NCI-H2196 (cell line): ENCODE measurements around the gene CCDC86.

ENCODE experiments used
- DNase-seq: peaks from one replicate; lab custom pipeline; 2025; ENCODE audit not compliant: unreplicated experiment; lab: John Stamatoyannopoulos, UW

The CCDC86 gene

GRCh38 chr11:60867871-60868681 lies 26.2 kb downstream of the CCDC86 start:
- no peak for DNase-seq

GRCh38 chr11:60868682-60869450 lies 27.0 kb downstream of the CCDC86 start:
- DNase-seq = no peak

GRCh38 chr11:60869451-60869825 lies 27.5 kb downstream of the CCDC86 start:
- DNase-seq = no peak

- DNase-seq = peak; percentile 51
Observed at GRCh38 chr11:60870276-60870675, 28.4 kb downstream of the CCDC86 start.

- no peak for DNase-seq
Observed at GRCh38 chr11:60870733-60871377, 28.9 kb downstream of the CCDC86 start.

- peak; percentile 30 for DNase-seq
Observed at GRCh38 chr11:60871378-60872061, 29.6 kb downstream of the CCDC86 start.

GRCh38 chr11:60872124-60872960 lies 30.4 kb downstream of the CCDC86 start:
- DNase-seq = no peak

- DNase-seq = no peak
Observed at GRCh38 chr11:60872961-60873524, 31.1 kb downstream of the CCDC86 start.

GRCh38 chr11:60873533-60873932 lies 31.6 kb downstream of the CCDC86 start:
- DNase-seq = no peak

- peak; percentile 16 for DNase-seq
Observed at GRCh38 chr11:60874421-60875365, 32.8 kb downstream of the CCDC86 start.

- no peak for DNase-seq
Observed at GRCh38 chr11:60875366-60876167, 33.7 kb downstream of the CCDC86 start.

- DNase-seq = no peak
Observed at GRCh38 chr11:60876168-60876485, 34.2 kb downstream of the CCDC86 start.

GRCh38 chr11:60878245-60879101 lies 36.6 kb downstream of the CCDC86 start:
- DNase-seq = no peak

- DNase-seq = no peak
Observed at GRCh38 chr11:60879104-60879503, 37.2 kb downstream of the CCDC86 start.

GRCh38 chr11:60879971-60880588 lies 38.2 kb downstream of the CCDC86 start:
- no peak for DNase-seq

GRCh38 chr11:60880643-60881282 lies 38.9 kb downstream of the CCDC86 start:
- DNase-seq = peak; percentile 61
